DND-41 (cell line): ENCODE data around the gene MYNN.

Source experiments
- ATAC-seq: fragments of 200-7000 bp; cut with Tn5 transposase; 3 replicates; pipeline ENCODE4 v1.9.1; 2021; ENCODE audit warnings: low read depth; ENCODE audit not compliant: insufficient read depth
- DNase-seq: peaks from one replicate; pipeline ENCODE4 v3.0.0-alpha.2; 2020
- H2AFZ ChIP-seq: 2 replicates; pipeline ENCODE4 v1.6.0; 2012; ENCODE audit warnings: low read depth, low read length
- H3K27ac ChIP-seq: 2 replicates; pipeline ENCODE4 v1.5.1; 2012; ENCODE audit warnings: low read length, inconsistent platforms
- H3K27me3 ChIP-seq: fragments of 200-600 bp; sonication (generic); 2 replicates; pipeline ENCODE4 v1.6.0; 2012; ENCODE audit warnings: low read length, mild to moderate bottlenecking, inconsistent platforms; ENCODE audit not compliant: insufficient read depth, poor library complexity
- H3K36me3 ChIP-seq: 2 replicates; pipeline ENCODE4 v1.5.1; 2012; ENCODE audit warnings: low read length, inconsistent platforms; ENCODE audit not compliant: insufficient read depth
- H3K4me1 ChIP-seq: 2 replicates; pipeline ENCODE4 v1.5.1; 2012; ENCODE audit warnings: mild to moderate bottlenecking, low read length; ENCODE audit not compliant: insufficient read depth
- H3K4me2 ChIP-seq: 2 replicates; pipeline ENCODE4 v1.6.0; 2012; ENCODE audit warnings: mild to moderate bottlenecking, moderate library complexity, low read length, inconsistent platforms; ENCODE audit not compliant: insufficient read depth
- H3K4me3 ChIP-seq, 2 experiments: fragments of 200-600 bp in 1 of 2; shearing (Covaris generic) in 1 of 2; 2 replicates each; pipeline ENCODE4 v1.5.1; 2012 to 2016; ENCODE audit warnings: inconsistent platforms in 2 of 2, low read length in 2 of 2, mild to moderate bottlenecking in 2 of 2, low read depth in 1 of 2, moderate library complexity in 1 of 2
- H3K79me2 ChIP-seq: 2 replicates; pipeline ENCODE4 v1.6.0; 2012; ENCODE audit warnings: low read length, inconsistent platforms; ENCODE audit not compliant: insufficient read depth
- H3K9ac ChIP-seq: 2 replicates; pipeline ENCODE4 v1.6.0; 2012; ENCODE audit warnings: low read depth, mild to moderate bottlenecking, inconsistent platforms, low read length, moderate library complexity
- H3K9me3 ChIP-seq: 2 replicates; pipeline ENCODE4 v1.5.1; 2012; ENCODE audit warnings: low read length, moderate library complexity, mild to moderate bottlenecking, inconsistent platforms; ENCODE audit not compliant: insufficient read depth, severe bottlenecking
- H4K20me1 ChIP-seq: 2 replicates; pipeline ENCODE4 v1.6.0; 2012; ENCODE audit warnings: low read length; ENCODE audit not compliant: insufficient read depth
- EZH2 ChIP-seq: IDR thresholded peaks from 3 replicates; pipeline ENCODE4 v1.6.1; 2012; ENCODE audit warnings: borderline replicate concordance, low read depth, mild to moderate bottlenecking, moderate library complexity, low read length, inconsistent platforms; ENCODE audit not compliant: severe bottlenecking
- TF ChIP-seq, protein P1 (sequence below): IDR thresholded peaks from 2 replicates; pipeline ENCODE4 v1.5.1; 2012; ENCODE audit warnings: borderline replicate concordance, low read length, moderate library complexity, mild to moderate bottlenecking; ENCODE audit not compliant: poor library complexity, severe bottlenecking; ENCODE audit errors: extremely low read depth

Gene MYNN

GRCh38 chr3:169815590-169816150 is 42.5 kb downstream of the MYNN start:
- H3K36me3 ChIP-seq, result no peaks in the 10 kb centered on the region
- ATAC-seq (no peak), DNase-seq (no peak)
- H3K27ac ChIP-seq, result no peak overlapping the region
- H3K27me3 ChIP-seq, result peaks cover 23% of the 10 kb centered on the region
- no peak overlapping the region for H3K4me3 ChIP-seq
- no peak overlapping the region for H2AFZ ChIP-seq
- no peak overlapping the region for H3K4me2 ChIP-seq
- TF ChIP-seq, protein P1, sequence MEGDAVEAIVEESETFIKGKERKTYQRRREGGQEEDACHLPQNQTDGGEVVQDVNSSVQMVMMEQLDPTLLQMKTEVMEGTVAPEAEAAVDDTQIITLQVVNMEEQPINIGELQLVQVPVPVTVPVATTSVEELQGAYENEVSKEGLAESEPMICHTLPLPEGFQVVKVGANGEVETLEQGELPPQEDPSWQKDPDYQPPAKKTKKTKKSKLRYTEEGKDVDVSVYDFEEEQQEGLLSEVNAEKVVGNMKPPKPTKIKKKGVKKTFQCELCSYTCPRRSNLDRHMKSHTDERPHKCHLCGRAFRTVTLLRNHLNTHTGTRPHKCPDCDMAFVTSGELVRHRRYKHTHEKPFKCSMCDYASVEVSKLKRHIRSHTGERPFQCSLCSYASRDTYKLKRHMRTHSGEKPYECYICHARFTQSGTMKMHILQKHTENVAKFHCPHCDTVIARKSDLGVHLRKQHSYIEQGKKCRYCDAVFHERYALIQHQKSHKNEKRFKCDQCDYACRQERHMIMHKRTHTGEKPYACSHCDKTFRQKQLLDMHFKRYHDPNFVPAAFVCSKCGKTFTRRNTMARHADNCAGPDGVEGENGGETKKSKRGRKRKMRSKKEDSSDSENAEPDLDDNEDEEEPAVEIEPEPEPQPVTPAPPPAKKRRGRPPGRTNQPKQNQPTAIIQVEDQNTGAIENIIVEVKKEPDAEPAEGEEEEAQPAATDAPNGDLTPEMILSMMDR, result no peak
- no peak for TF ChIP-seq EZH2
- H3K9ac ChIP-seq, result no peak overlapping the region
- peaks cover 7% of the 10 kb centered on the region for H3K9me3 ChIP-seq
- H4K20me1 ChIP-seq, result no peaks in the 10 kb centered on the region
- H3K79me2 ChIP-seq, result no peaks in the 10 kb centered on the region
- peaks cover 35% of the 10 kb centered on the region for H3K4me1 ChIP-seq

- Histone ChIP-seq H3K9ac (no peak overlapping the region), H3K79me2 (no peaks in the 10 kb centered on the region), H4K20me1 (no peaks in the 10 kb centered on the region), H3K4me2 (no peak overlapping the region), H3K4me3 (no peak overlapping the region), H3K9me3 (peaks cover 7% of the 10 kb centered on the region), H3K36me3 (no peaks in the 10 kb centered on the region), H3K4me1 (peaks cover 10% of the 10 kb centered on the region), H3K27ac (no peak overlapping the region), H3K27me3 (peaks cover 6% of the 10 kb centered on the region), H2AFZ (no peak overlapping the region)
- no peak for DNase-seq
- no peak for ATAC-seq
- no peak for TF ChIP-seq EZH2
- TF ChIP-seq, protein P1, result no peak
Observed at GRCh38 chr3:169818316-169818715, 45.1 kb downstream of the MYNN start.

GRCh38 chr3:169822091-169822490 is 48.9 kb downstream of the MYNN start:
- H3K36me3 ChIP-seq, result no peaks in the 10 kb centered on the region
- no peak overlapping the region for H2AFZ ChIP-seq
- no peak for ATAC-seq
- no peaks in the 10 kb centered on the region for H3K79me2 ChIP-seq
- H3K4me1 ChIP-seq, result no peaks in the 10 kb centered on the region
- no peak overlapping the region for H3K9ac ChIP-seq
- no peak for DNase-seq
- peaks cover 6% of the 10 kb centered on the region for H3K27me3 ChIP-seq
- no peak overlapping the region for H3K4me3 ChIP-seq
- H3K27ac ChIP-seq, result no peak overlapping the region
- no peak for TF ChIP-seq EZH2
- TF ChIP-seq, protein P1, result no peak
- H3K4me2 ChIP-seq, result no peak overlapping the region
- H3K9me3 ChIP-seq, result no peaks in the 10 kb centered on the region
- no peaks in the 10 kb centered on the region for H4K20me1 ChIP-seq
